CD4-positive, alpha-beta memory T cell (primary cell): ENCODE measurements around the gene GOLGA8M. TPM values are rescaled to one million over a fixed set of nuclear protein-coding genes. Genes with fewer than 3 reads are reported as not detected.
"Not testable (repeated sequence)": the region's sequence is repeated elsewhere in the genome, so short reads cannot be mapped to it uniquely, and the experiment has no call there.

Source experiments
- CTCF ChIA-PET: fragments of 350-600 bp; sonication (Branson Sonifier 250); formaldehyde crosslinking; loops from one replicate; lab custom pipeline; 2021; ENCODE audit warnings: inconsistent platforms; ENCODE audit not compliant: partially characterized antibody; lab: Charles Lee
- POLR2A ChIA-PET: fragments of 350-600 bp; sonication (Branson Sonifier 250); formaldehyde crosslinking; loops from one replicate; lab custom pipeline; 2021; ENCODE audit not compliant: partially characterized antibody; lab: Charles Lee
- DNase-seq, 5 donors: peaks; one replicate each; pipeline versions ENCODE4 v3.0.0 to v3.0.0-alpha.2; 2020 to 2022; ENCODE audit warnings: mixed read lengths in 1 of 5
- H3K27ac ChIP-seq: one replicate; pipeline ENCODE4 v1.7.0; 2013; ENCODE audit warnings: low read depth, low read length
- H3K27me3 ChIP-seq: 2 replicates; pipeline ENCODE4 v1.7.0; 2013; ENCODE audit warnings: mild to moderate bottlenecking, low read length, moderate library complexity; ENCODE audit not compliant: insufficient read depth
- H3K36me3 ChIP-seq: 2 replicates; pipeline ENCODE4 v1.7.0; 2013; ENCODE audit warnings: mild to moderate bottlenecking, low read length, moderate library complexity; ENCODE audit not compliant: insufficient read depth
- H3K4me1 ChIP-seq: 2 replicates; pipeline ENCODE4 v1.7.0; 2013; ENCODE audit warnings: mild to moderate bottlenecking, low read length, moderate library complexity; ENCODE audit not compliant: insufficient read depth
- H3K4me3 ChIP-seq, 2 donors: one replicate each; pipeline ENCODE4 v1.7.0; 2013; ENCODE audit warnings: low read length in 2 of 2, mild to moderate bottlenecking in 1 of 2
- H3K9me3 ChIP-seq, 2 donors: one replicate each; pipeline ENCODE4 v1.7.0; 2013; ENCODE audit warnings: low read length in 2 of 2, control low read depth in 1 of 2; ENCODE audit not compliant: control insufficient read depth in 1 of 2
- H3K27ac Mint-ChIP-seq, 7 donors: one replicate each; pipeline ENCODE4 v1.8.0; 2020 to 2021; ENCODE audit warnings: mixed read lengths in 7 of 7, mild to moderate bottlenecking in 6 of 7, inconsistent platforms in 3 of 7, moderate library complexity in 3 of 7
- H3K27me3 Mint-ChIP-seq, 2 donors: one replicate each; pipeline ENCODE4 v1.8.0; 2020 to 2021; ENCODE audit warnings: mixed read lengths in 2 of 2
- H3K36me3 Mint-ChIP-seq, 2 donors: one replicate each; pipeline ENCODE4 v1.8.0; 2020 to 2021; ENCODE audit warnings: mixed read lengths in 2 of 2, inconsistent platforms in 1 of 2, mild to moderate bottlenecking in 1 of 2
- H3K4me1 Mint-ChIP-seq, 4 donors: one replicate each; pipeline ENCODE4 v1.8.0; 2020 to 2021; ENCODE audit warnings: mixed read lengths in 4 of 4, mild to moderate bottlenecking in 1 of 4
- H3K4me3 Mint-ChIP-seq, 8 donors: one replicate each; pipeline ENCODE4 v1.8.0; 2020 to 2021; ENCODE audit warnings: mixed read lengths in 8 of 8, mild to moderate bottlenecking in 7 of 8, moderate library complexity in 6 of 8, inconsistent platforms in 3 of 8
- H3K9me3 Mint-ChIP-seq, 8 donors: one replicate each; pipeline ENCODE4 v1.8.0; 2020 to 2021; ENCODE audit warnings: mixed read lengths in 8 of 8, mild to moderate bottlenecking in 5 of 8, inconsistent platforms in 3 of 8, moderate library complexity in 1 of 8
- intact Hi-C: fragments of 100-400 bp; cut with micrococcal nuclease; formaldehyde crosslinking; loops from one replicate; pipeline ENCODE4 v1.15.1; 2023
- polyA plus RNA-seq, 2 donors: library from polyadenylated mRNA; unstranded; fragments of 300-500 nt; fragmentation: Illumina TruSeq; gene quantifications; one replicate each; pipeline ENCODE4 v1.2.3, GENCODE V29; 2021
- total RNA-seq, 2 experiments: library from RNA; stranded (reverse); gene quantifications; one replicate each; pipeline ENCODE4 v1.2.3, GENCODE V29; 2021

Gene GOLGA8M
- total and polyA plus RNA-seq, 4 experiments from 2014 or later: 2.9 to 3.1 TPM; not detected in 2

- Histone ChIP-seq H3K4me1 (no peaks in the 10 kb centered on the region), H3K27ac (no peak overlapping the region), H3K4me3 (no peak overlapping the region), H3K36me3 (no peaks in the 10 kb centered on the region), H3K9me3 (no peaks in the 10 kb centered on the region), H3K27me3 (no peaks in the 10 kb centered on the region)
- Mint-ChIP-seq H3K4me3 (no peak overlapping the region), H3K27me3 (peaks cover 0 to 2% of the 10 kb centered on the region in 2 donors), H3K27ac (no peak overlapping the region), H3K36me3 (no peaks in the 10 kb centered on the region), H3K9me3 (no peaks in the 10 kb centered on the region), H3K4me1 (peaks cover 0 to 4% (median 1%) of the 10 kb centered on the region in 4 donors)
- intact Hi-C loops: no loop called here
- CTCF ChIA-PET: no interaction called here
- POLR2A ChIA-PET: no interaction called here
- no peak for DNase-seq
These were observed 13.9 kb upstream of the GOLGA8M start for GRCh38 chr15:28726102-28726501.

- CTCF ChIA-PET: no interaction called here
- peak in 1 of 5 donors; percentile 33 for DNase-seq
- Mint-ChIP-seq H3K27me3 (peaks cover 0 to 2% of the 10 kb centered on the region in 2 donors), H3K4me3 (no peak overlapping the region), H3K27ac (no peak overlapping the region), H3K4me1 (peaks cover 0 to 4% (median 1%) of the 10 kb centered on the region in 4 donors), H3K9me3 (no peaks in the 10 kb centered on the region), H3K36me3 (no peaks in the 10 kb centered on the region)
- H3K4me1 ChIP-seq: no peaks in the 10 kb centered on the region
- no peak overlapping the region for H3K4me3 ChIP-seq
- H3K36me3 ChIP-seq: no peaks in the 10 kb centered on the region
- intact Hi-C loops: no loop called here
- POLR2A ChIA-PET: no interaction called here
- H3K9me3 ChIP-seq: no peaks in the 10 kb centered on the region
- H3K27ac ChIP-seq: no peak overlapping the region
- no peaks in the 10 kb centered on the region for H3K27me3 ChIP-seq
These were observed 13.3 kb upstream of the GOLGA8M start for GRCh38 chr15:28725556-28725955.

- DNase-seq, POLR2A ChIA-PET, H3K27ac Mint-ChIP-seq, H3K4me1 Mint-ChIP-seq, H3K9me3 Mint-ChIP-seq, intact Hi-C loops, H3K9me3 ChIP-seq, H3K4me3 ChIP-seq, H3K27me3 ChIP-seq, H3K4me3 Mint-ChIP-seq, CTCF ChIA-PET, H3K36me3 Mint-ChIP-seq, H3K4me1 ChIP-seq, H3K27me3 Mint-ChIP-seq, H3K36me3 ChIP-seq, H3K27ac ChIP-seq: not testable (repeated sequence)
These were observed 11.8 kb upstream of the GOLGA8M start for GRCh38 chr15:28723986-28724385.

GRCh38 chr15:28719626-28720025 is 7.4 kb upstream of the GOLGA8M start:
- H3K27me3 ChIP-seq, DNase-seq, H3K27ac ChIP-seq, H3K9me3 ChIP-seq, CTCF ChIA-PET, H3K4me3 ChIP-seq, POLR2A ChIA-PET, H3K27me3 Mint-ChIP-seq, H3K4me1 ChIP-seq, H3K9me3 Mint-ChIP-seq, intact Hi-C loops, H3K4me1 Mint-ChIP-seq, H3K36me3 ChIP-seq, H3K27ac Mint-ChIP-seq, H3K36me3 Mint-ChIP-seq, H3K4me3 Mint-ChIP-seq: not testable (repeated sequence)

GRCh38 chr15:28718576-28718975 is 6.4 kb upstream of the GOLGA8M start:
- H3K27me3 Mint-ChIP-seq, H3K4me3 ChIP-seq, H3K27ac Mint-ChIP-seq, H3K27me3 ChIP-seq, DNase-seq, H3K9me3 Mint-ChIP-seq, H3K36me3 ChIP-seq, H3K4me3 Mint-ChIP-seq, H3K27ac ChIP-seq, H3K4me1 Mint-ChIP-seq, POLR2A ChIA-PET, intact Hi-C loops, CTCF ChIA-PET, H3K4me1 ChIP-seq, H3K36me3 Mint-ChIP-seq, H3K9me3 ChIP-seq: not testable (repeated sequence)

- H3K27me3 ChIP-seq, H3K9me3 Mint-ChIP-seq, H3K27me3 Mint-ChIP-seq, H3K36me3 Mint-ChIP-seq, H3K27ac ChIP-seq, H3K4me1 Mint-ChIP-seq, H3K4me3 Mint-ChIP-seq, H3K4me1 ChIP-seq, POLR2A ChIA-PET, intact Hi-C loops, CTCF ChIA-PET, H3K4me3 ChIP-seq, H3K9me3 ChIP-seq, DNase-seq, H3K36me3 ChIP-seq, H3K27ac Mint-ChIP-seq: not testable (repeated sequence)
These were observed 2.0 kb upstream of the GOLGA8M start for GRCh38 chr15:28714176-28714575.

- H3K4me1 ChIP-seq, H3K27ac ChIP-seq, H3K4me1 Mint-ChIP-seq, POLR2A ChIA-PET, H3K4me3 Mint-ChIP-seq, H3K9me3 ChIP-seq, H3K4me3 ChIP-seq, CTCF ChIA-PET, H3K36me3 Mint-ChIP-seq, H3K27me3 Mint-ChIP-seq, H3K36me3 ChIP-seq, H3K27ac Mint-ChIP-seq, intact Hi-C loops, H3K27me3 ChIP-seq, H3K9me3 Mint-ChIP-seq, DNase-seq: not testable (repeated sequence)
These were observed 8.3 kb downstream of the GOLGA8M start for GRCh38 chr15:28703927-28704326.

GRCh38 chr15:28702427-28702826 is 9.8 kb downstream of the GOLGA8M start:
- H3K4me3 Mint-ChIP-seq, POLR2A ChIA-PET: not testable (repeated sequence)

More at GRCh38 chr15:28702427-28702826, 9.8 kb downstream of the GOLGA8M start:
- H3K9me3 ChIP-seq, DNase-seq, H3K27ac ChIP-seq, H3K4me3 ChIP-seq, intact Hi-C loops, H3K4me1 ChIP-seq, CTCF ChIA-PET, H3K9me3 Mint-ChIP-seq, H3K36me3 ChIP-seq, H3K4me1 Mint-ChIP-seq, H3K36me3 Mint-ChIP-seq, H3K27me3 ChIP-seq, H3K27me3 Mint-ChIP-seq: not testable (repeated sequence)
- peak overlapping the region in 1 of 7 donors; percentile 27 for H3K27ac Mint-ChIP-seq
